SK-N-MC (cell line): ENCODE results near the gene SULF2.
"Not testable (repeated sequence)": the region's sequence is repeated elsewhere in the genome, so short reads cannot be mapped to it uniquely, and the experiment has no call there.

ENCODE experiments used
- DNase-seq: peaks from one replicate; pipeline ENCODE4 v3.0.0-alpha.2; 2011; ENCODE audit warnings: low read depth, low spot score
- H3K27ac ChIP-seq: fragments of 200-600 bp; sonication (generic); 2 replicates; pipeline ENCODE4 v1.5.1; 2016; ENCODE audit warnings: mixed run types
- H3K36me3 ChIP-seq: fragments of 200-600 bp; sonication (generic); 2 replicates; pipeline ENCODE4 v1.6.1; 2017; ENCODE audit warnings: antibody characterized with exemption, low read length, mixed read lengths; ENCODE audit not compliant: insufficient read depth
- H3K4me3 ChIP-seq: fragments of 200-600 bp; sonication (generic); 2 replicates; pipeline ENCODE4 v1.5.1; 2016
- H3K9ac ChIP-seq: fragments of 200-600 bp; sonication (generic); 2 replicates; pipeline ENCODE4 v1.8.0; 2017; ENCODE audit warnings: mixed run types, mixed read lengths; ENCODE audit not compliant: insufficient read length
- H3K9me3 ChIP-seq: fragments of 200-600 bp; sonication (generic); 2 replicates; pipeline ENCODE4 v1.6.1; 2017; ENCODE audit warnings: low read depth, mild to moderate bottlenecking, antibody characterized with exemption, low read length, moderate library complexity, mixed read lengths
- EZH2 ChIP-seq: fragments of 200-600 bp; sonication (generic); IDR thresholded peaks from one replicate; pipeline ENCODE4 v1.6.1; 2017; ENCODE audit warnings: antibody characterized with exemption
- FOXP2 ChIP-seq: optimal IDR thresholded peaks from 2 replicates; pipeline ENCODE3; 2011; ENCODE audit warnings: mild to moderate bottlenecking, moderate library complexity; ENCODE audit not compliant: insufficient read depth; ENCODE audit errors: extremely low read length, control extremely low read depth
- POLR2AphosphoS5 ChIP-seq: IDR thresholded peaks from 2 replicates; pipeline ENCODE4 v1.6.1; 2012; ENCODE audit warnings: mild to moderate bottlenecking, low read depth, low read length, borderline replicate concordance

SULF2 gene

DNA sequence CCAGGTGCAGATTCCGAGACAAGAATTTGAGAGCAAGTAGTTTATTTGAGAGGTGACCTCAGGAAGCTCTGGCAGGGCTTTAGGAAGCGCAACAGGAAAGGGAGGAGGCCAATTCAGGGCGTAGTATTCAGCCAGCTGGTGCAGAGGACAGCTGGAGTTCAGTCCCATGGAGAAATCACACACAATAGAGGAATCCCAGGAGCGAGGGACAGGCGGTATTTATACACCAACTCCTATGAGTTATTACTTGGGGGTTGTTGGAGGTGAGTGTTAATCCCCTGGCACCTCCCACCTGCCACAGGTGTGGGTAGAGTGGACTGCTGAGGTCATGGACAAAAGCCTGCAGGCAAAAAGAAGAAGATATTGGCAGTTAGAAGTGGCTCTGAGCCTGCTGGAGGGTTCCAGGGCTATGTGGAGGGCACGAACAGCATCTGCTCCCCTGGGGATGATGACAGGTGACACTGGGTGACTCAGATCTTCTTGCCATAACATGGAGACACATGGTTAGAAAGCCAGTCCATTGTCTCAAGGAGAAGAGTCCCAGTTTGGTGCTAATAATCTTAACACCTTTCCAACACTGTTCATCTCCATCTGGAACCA, 13.9 kb upstream of the SULF2 start:
- TF ChIP-seq EZH2, result no peak
- TF ChIP-seq POLR2AphosphoS5, result no peak
- no peak for TF ChIP-seq FOXP2
- no peak overlapping the region for H3K9ac ChIP-seq
- H3K4me3 ChIP-seq, result no peak overlapping the region
- DNase-seq, result no peak
- H3K36me3 ChIP-seq, result no peaks in the 10 kb centered on the region
- no peak overlapping the region for H3K27ac ChIP-seq
- no peaks in the 10 kb centered on the region for H3K9me3 ChIP-seq

DNA sequence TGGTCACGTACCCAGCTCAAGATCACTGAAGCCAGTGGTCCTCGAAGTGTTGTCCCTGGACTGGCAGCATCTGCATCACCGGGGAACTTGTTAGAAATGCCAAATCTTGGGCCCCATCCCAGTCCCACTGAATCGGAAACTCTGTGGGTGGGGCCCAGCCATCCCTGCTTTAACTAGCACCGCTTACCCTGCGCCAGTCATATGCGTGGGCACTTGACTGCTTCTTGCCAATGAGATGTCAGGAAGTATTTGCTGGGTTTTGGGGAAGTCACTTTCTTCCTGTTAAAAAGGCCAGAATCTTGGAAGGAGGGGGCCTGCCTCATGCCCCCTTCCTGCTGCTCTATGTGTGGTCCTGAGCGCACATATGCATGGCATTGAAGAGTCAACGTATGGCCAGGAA, 11.7 kb upstream of the SULF2 start:
- no peak for DNase-seq
- Histone ChIP-seq H3K4me3 (no peak overlapping the region), H3K9me3 (no peaks in the 10 kb centered on the region), H3K27ac (no peak overlapping the region), H3K9ac (no peak overlapping the region), H3K36me3 (no peaks in the 10 kb centered on the region)
- TF ChIP-seq EZH2 (no peak), FOXP2 (no peak), POLR2AphosphoS5 (no peak)

DNA sequence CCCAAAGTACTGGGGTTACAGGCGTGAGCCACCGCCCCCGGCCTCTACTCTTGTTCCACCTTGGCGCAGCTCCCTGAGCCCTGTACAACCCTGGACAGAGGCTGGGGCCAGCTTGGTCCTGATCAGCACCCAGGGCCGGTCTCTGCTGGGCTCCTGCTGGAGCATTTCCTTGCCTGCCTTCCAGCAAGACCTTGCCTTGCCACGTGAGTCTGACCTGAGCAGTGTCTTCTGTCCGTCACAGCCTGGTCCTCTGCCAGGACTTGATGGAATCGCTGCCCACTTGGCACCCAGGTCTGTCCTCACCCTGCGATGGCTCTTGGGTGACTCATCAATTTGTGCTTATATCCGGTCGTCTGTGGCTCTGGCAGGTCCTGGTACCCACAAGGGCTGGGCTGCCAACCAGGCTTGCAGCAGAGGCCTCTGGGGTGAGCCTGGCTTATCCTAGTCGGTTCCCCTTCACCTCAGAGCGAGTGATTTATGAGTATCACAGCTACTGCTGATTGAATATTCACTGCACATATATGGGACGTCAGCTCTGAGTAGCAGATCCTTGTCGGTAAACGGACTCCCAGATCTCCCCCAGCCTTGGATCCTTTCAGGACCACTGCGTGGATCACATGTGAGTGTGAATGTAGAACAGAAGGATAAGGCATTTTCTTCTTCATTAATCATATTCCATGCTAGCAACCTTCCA, 10.1 kb upstream of the SULF2 start:
- no peak overlapping the region for H3K27ac ChIP-seq
- no peak overlapping the region for H3K9ac ChIP-seq
- no peaks in the 10 kb centered on the region for H3K36me3 ChIP-seq
- no peaks in the 10 kb centered on the region for H3K9me3 ChIP-seq
- no peak for DNase-seq
- TF ChIP-seq EZH2 (no peak), POLR2AphosphoS5 (no peak), FOXP2 (no peak)
- H3K4me3 ChIP-seq, result no peak overlapping the region

DNA sequence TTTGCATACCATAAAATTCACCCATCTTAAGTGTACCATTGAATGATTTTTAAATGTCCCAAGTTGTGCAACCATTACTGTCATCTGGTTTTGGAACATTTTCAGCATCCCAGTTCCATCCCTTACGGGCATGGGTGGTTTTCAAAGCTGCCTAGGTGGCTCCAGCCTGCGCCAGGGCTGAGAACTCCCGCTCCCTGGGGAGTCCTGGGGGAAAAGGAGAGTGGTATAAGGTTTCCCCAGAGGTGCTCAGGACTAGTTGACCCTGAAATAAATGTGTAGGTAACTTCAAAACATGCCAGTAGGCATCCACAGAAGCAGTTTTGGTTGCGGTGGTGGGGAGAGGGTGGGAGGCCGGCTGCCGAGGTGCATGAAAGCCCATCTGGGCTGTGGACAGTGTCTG, 9.0 kb upstream of the SULF2 start:
- H3K36me3 ChIP-seq, DNase-seq, H3K9me3 ChIP-seq, H3K9ac ChIP-seq, H3K27ac ChIP-seq, H3K4me3 ChIP-seq: not testable (repeated sequence)

DNA sequence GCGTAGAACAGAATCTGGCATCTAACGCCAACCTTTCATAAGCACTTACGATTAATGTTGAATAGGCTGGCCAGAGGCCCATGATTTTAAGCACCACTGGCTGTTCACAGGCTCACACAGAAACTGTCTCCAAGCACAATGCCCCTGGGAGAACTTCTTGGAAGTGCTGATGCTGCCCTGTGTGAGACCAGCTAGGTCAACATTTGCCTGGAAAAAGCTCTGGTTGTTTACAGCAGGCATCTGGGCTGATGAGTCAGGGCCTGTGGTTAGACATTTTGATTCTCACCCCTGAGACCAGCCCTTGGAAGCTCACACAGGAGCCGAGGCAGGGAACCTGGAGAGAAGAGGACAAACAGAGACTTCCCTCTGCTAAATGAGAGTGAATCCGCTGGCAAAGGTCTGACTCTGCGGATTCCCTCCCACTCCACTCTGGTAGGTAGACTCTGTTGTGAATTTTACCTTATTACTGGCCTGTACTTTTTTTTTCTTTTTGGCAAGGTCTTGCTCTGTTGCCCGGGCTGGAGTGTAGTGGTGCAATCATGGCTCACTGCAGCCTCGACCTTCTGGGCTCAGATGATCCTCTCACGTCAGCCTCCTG, 6.8 kb upstream of the SULF2 start:
- Histone ChIP-seq H3K36me3 (no peaks in the 10 kb centered on the region), H3K9ac (no peak overlapping the region), H3K9me3 (no peaks in the 10 kb centered on the region), H3K4me3 (no peak overlapping the region), H3K27ac (no peak overlapping the region)
- no peak for TF ChIP-seq EZH2
- TF ChIP-seq FOXP2, result no peak
- no peak for TF ChIP-seq POLR2AphosphoS5
- no peak for DNase-seq

DNA sequence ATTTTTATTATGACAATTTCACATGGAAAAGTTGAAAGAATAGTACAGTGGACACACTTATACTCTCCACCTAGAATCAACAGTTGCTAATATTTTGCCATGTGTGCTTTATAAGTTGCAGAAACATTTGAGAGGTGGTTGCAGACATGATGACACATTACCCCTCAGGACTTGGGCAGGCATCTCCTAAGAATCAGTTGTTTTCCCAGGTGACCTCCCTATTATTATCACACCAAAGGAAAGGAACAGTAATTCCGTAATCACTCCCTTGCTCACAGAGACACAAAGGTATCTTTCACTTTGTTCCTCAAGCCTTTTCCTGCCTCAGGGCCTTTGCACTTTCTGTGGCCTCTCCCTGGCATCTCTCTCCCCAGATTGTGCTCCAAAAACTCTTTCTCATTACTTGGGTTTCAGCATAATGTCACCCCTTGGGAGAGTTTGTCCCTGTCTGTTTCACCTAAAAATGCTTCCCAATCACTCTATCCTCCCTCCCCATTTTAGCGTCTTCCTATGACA, 5.9 kb upstream of the SULF2 start:
- no peak for DNase-seq
- H3K36me3 ChIP-seq, result no peaks in the 10 kb centered on the region
- no peak overlapping the region for H3K9ac ChIP-seq
- H3K4me3 ChIP-seq, result no peak overlapping the region
- TF ChIP-seq FOXP2, result no peak
- TF ChIP-seq POLR2AphosphoS5, result no peak
- TF ChIP-seq EZH2, result no peak
- H3K27ac ChIP-seq, result no peak overlapping the region
- no peaks in the 10 kb centered on the region for H3K9me3 ChIP-seq

DNA sequence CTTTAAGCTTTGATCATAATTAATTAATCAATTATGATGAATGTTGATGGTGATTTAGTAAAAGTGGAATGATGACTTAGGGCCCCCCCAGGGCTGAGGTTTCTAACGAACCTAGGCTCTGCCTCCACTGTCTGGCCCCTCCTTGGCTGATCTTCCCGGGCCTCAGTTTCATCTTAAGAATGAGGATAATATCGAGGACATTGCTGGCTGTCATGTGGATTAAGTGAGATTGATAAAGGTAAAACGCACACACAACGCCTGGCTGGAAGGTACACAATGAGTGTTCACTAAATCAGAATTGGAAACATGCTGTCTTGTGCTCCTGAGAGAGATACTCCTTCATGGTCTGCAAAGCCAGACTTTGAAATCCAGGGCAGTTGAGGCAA, 5.3 kb upstream of the SULF2 start:
- peak overlapping the region; percentile 69; the same call in 1 of the 2 replicates for H3K4me3 ChIP-seq
- no peak for DNase-seq
- H3K9me3 ChIP-seq, result no peaks in the 10 kb centered on the region
- peak overlapping the region; percentile 82; the same call in 1 of the 2 replicates for H3K27ac ChIP-seq
- no peaks in the 10 kb centered on the region for H3K36me3 ChIP-seq
- no peak for TF ChIP-seq EZH2
- no peak for TF ChIP-seq POLR2AphosphoS5
- no peak for TF ChIP-seq FOXP2
- no peak overlapping the region for H3K9ac ChIP-seq

DNA sequence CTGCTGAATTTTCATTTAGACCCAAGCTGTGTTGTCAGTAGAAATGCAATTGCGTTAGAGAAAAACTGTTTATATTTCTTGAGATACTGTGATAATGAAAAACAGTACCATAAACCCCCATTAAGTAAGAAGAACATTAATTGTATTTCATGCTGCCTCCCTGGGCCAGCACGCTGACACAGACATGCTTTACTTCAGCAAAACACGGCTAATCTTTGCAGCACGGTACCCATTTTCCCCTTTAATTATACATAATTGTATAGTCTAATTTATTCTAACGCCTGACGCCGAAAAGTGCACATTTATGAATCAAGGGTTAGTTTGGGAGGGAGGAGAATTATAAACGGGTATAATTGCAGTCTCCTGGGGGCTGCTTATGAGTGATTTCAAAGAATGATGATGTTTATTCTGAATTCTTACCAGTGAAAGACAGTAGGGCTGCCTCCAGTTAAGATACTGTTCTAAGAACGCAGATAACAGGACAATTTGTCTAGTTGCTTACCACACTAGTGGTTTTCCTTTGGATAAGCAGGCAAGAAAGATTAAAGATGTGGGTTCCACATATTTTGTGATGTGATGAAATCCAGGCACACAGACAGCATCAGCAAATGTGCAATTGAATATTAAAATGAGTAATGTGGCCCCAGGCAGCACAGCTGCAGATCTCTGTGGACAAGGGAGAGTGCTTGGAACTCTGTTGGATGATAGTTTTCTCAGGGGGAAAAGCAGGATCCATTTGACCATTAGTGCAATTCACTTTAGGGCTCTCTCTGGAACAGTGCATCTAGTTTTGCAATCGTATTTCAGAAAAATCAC, 4.7 kb upstream of the SULF2 start:
- H3K9ac ChIP-seq, result no peak overlapping the region
- peak overlapping the region; percentile 82 for H3K27ac ChIP-seq
- peak; percentile 83 for DNase-seq
- H3K9me3 ChIP-seq, result no peaks in the 10 kb centered on the region
- no peaks in the 10 kb centered on the region for H3K36me3 ChIP-seq
- no peak for TF ChIP-seq EZH2
- peak; percentile 32; the same call in 1 of the 2 replicates for TF ChIP-seq POLR2AphosphoS5
- peak; percentile 48 for TF ChIP-seq FOXP2
- H3K4me3 ChIP-seq, result peak overlapping the region; percentile 69
